ENCODE data around the gene CCNY.
A peak's percentile ranks its signal among the peaks of the same experiment; 100 is the strongest.

The CCNY gene

GRCh38 chr10:35561715-35562114 is 225.4 kb downstream of the CCNY start:
- no peak for DNase-seq (ENCODE audit: low spot score)

GRCh38 chr10:35562427-35562826 is 226.1 kb downstream of the CCNY start:
- DNase-seq (ENCODE audit: low spot score): no peak

GRCh38 chr10:35563261-35563891 is 227.1 kb downstream of the CCNY start:
- DNase-seq (ENCODE audit: low spot score): peak; percentile 16

- no peak for DNase-seq (ENCODE audit: low spot score)
These were observed 228.1 kb downstream of the CCNY start for GRCh38 chr10:35564341-35564968.

- DNase-seq (ENCODE audit: low spot score): no peak
These were observed 229.3 kb downstream of the CCNY start for GRCh38 chr10:35565602-35566081.

- no peak for DNase-seq (ENCODE audit: low spot score)
These were observed 231.6 kb downstream of the CCNY start for GRCh38 chr10:35567951-35568350.

GRCh38 chr10:35568483-35569015 is 232.2 kb downstream of the CCNY start:
- DNase-seq (ENCODE audit: low spot score): no peak

- DNase-seq (ENCODE audit: low spot score): no peak
These were observed 232.9 kb downstream of the CCNY start for GRCh38 chr10:35569111-35569707.

GRCh38 chr10:35569836-35570235 is 233.5 kb downstream of the CCNY start:
- DNase-seq (ENCODE audit: low spot score): no peak

GRCh38 chr10:35570397-35570796 is 234.1 kb downstream of the CCNY start:
- DNase-seq (ENCODE audit: low spot score): no peak

GRCh38 chr10:35572583-35572982 is 236.3 kb downstream of the CCNY start:
- no peak for DNase-seq (ENCODE audit: low spot score)

- no peak for DNase-seq (ENCODE audit: low spot score)
These were observed 237.5 kb downstream of the CCNY start for GRCh38 chr10:35573796-35574195.

- no peak for DNase-seq (ENCODE audit: low spot score)
These were observed 238.6 kb downstream of the CCNY start for GRCh38 chr10:35574924-35575352.

- DNase-seq (ENCODE audit: low spot score): no peak
These were observed 239.3 kb downstream of the CCNY start for GRCh38 chr10:35575640-35576039.

- DNase-seq (ENCODE audit: low spot score): no peak
These were observed 240.4 kb downstream of the CCNY start for GRCh38 chr10:35576730-35577129.

GRCh38 chr10:35577926-35578617 is 241.8 kb downstream of the CCNY start:
- DNase-seq (ENCODE audit: low spot score): no peak

GRCh38 chr10:35578618-35578956 is 242.3 kb downstream of the CCNY start:
- DNase-seq (ENCODE audit: low spot score): no peak

- DNase-seq (ENCODE audit: low spot score): no peak
These were observed 242.8 kb downstream of the CCNY start for GRCh38 chr10:35579116-35579515.

GRCh38 chr10:35579726-35580422 is 243.6 kb downstream of the CCNY start:
- DNase-seq (ENCODE audit: low spot score): no peak

- DNase-seq (ENCODE audit: low spot score): no peak
These were observed 244.1 kb downstream of the CCNY start for GRCh38 chr10:35580423-35580770.

- DNase-seq (ENCODE audit: low spot score): no peak
These were observed 245.3 kb downstream of the CCNY start for GRCh38 chr10:35581655-35582054.

- DNase-seq (ENCODE audit: low spot score): no peak
These were observed 248.6 kb downstream of the CCNY start for GRCh38 chr10:35584946-35585345.
